GM21717 (cell line): ENCODE results near the gene IFT27.
"Not testable (repeated sequence)": the region's sequence is repeated elsewhere in the genome, so short reads cannot be mapped to it uniquely, and the experiment has no call there.

Source experiments
- ATAC-seq: cut with Tn5 transposase; IDR thresholded peaks from one replicate; pipeline ENCODE4 v1.9.1; 2021; ENCODE audit warnings: mild to moderate bottlenecking, moderate library complexity; ENCODE audit not compliant: unreplicated experiment

The IFT27 gene

DNA sequence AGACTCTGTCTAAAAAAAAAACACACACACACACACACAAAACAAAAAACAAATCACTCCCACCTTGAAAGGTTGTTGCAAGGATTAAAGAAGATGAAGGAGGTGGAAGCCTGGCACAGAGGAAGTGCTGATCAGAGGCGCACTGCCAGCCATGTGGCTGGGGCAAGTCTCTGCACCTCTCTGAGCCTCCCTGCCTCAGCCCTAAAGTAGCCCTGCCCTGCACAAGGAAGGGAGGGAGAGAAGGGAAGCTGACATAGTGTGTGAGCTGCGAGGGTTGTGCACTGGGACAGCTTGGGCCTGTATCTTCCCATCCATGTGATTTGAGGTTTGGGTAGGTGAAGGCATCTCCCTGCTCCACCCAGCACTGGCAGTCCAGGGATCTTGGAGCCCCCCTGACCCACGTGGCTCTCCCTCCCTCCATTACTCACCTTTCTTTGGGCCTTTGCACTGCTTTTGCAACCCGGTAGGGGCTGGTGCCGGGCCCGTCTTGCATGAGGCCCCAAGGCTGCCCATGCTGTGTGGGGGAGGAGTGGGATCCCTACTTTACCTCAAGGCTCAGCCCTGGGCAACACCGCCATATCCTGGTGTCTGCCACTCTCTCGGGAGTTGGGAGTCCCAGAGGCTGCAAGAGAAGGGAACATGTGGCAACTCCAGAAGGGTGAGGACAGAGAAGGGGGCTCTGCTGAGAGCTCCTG lies 30.5 kb downstream of the IFT27 start:
- ATAC-seq, result no peak

DNA sequence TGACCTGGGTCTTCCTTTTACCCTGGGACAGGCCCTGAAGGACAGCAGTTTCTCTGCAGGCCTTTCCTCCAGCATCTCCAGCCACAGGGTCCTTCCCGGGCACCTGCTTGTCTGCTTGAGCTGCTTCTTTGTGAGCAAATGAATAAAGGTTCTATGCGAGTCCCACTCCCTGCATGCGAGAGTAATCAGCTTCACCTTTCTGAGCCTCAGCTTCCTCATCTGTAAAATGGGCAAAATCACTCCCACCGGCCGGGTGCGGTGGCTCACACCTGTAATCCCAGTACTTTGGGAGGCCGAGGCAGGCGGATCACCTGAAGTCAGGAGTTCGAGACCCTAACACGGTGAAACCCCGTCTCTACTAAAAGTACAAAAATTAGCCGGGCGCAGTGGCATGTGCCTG lies 31.1 kb downstream of the IFT27 start:
- no peak for ATAC-seq

DNA sequence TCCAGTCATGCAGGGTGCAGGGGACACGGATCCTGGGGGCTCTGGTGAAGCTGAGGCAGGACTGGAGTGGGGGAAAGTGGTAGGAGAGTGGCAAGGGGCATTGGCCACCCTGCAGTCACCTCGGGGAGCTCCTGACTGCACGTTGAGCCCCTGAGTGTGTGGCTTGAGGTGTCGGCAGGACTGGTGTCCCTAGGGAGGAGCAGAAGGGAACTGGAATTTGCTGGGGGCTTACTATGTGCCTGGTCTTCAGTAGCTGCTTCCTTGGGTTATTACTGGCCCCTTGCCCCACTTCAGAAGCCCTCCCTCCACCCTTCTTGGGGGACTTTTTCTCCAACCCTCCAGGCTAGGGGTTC lies 31.5 kb downstream of the IFT27 start:
- no peak for ATAC-seq

DNA sequence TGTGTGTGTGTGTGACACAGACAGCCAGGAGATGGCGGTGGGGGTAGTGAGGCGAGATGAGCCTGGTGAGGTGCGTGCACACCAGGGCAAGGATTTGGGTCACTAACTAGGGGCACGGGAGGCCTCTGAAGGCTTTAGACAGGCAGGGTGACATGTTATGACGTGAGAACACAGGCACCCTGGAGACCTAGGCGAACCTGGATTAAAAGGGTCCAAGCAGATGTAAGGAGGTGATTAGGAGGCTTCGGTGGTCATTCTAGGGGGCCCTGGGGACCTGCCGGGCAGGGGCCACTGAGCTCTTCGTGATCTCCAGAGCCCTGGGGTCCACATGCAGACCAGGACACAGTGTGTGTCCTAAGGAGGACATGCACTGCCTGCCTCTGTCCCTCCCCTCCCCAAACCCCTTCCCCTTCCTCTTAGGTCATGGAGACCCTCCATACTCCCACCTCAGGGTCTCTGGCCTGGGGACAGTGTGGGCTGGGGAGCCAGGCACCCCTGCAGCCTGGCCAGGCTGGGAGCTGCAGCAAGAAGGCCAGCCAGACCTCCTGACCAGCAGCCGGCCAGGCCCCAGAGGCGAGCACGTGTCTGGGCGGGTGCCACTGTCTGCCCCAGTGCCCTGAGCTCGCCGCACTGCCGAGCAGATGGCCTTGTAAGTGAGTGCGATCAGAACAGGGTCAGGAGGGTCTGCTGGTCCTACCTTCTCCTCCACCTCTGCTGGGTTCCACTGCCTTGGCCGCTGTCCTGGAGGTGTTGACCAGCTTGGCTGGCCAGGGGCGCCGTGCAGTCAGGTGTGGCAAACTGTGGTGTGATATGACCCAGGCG lies 32.1 kb downstream of the IFT27 start:
- ATAC-seq, result no peak

DNA sequence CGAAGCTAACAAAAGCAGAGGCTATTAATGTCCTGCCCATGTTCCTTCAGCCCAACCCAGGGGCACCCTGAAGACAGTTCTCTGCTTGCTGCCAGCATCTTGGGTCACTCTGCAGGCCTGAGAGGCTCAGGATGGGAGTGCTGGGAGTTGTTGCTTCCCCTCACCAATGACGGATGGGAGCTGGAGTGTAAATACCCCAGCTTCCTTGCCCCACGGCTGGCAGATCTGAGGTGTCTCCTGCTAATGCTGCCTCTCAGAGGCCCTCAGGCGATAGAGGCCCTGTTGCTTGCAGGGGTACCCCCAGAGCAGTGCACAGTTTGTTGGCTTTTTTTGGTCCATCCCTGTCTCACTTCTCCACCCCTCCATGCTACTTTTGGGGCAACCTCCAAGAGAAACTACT lies 32.9 kb downstream of the IFT27 start:
- no peak for ATAC-seq

DNA sequence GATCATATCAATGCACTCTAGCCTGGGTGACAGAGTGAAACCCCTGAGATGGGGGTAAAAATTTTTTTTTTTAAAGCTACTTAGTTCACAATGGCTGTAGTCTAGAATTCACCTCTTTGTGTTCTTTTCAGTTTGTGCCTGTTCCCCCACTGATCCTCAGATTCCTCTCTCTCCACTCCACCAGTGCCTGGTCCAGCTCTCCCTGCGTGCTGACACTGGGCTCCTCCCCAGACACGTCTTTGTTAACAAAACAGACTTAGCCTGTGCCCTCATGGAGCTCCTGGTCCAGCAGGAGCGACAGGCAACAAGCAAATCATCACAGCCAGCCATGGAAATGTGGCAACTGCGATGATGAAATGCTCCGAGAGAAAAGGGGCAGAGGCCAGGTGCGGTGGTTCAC lies 34.0 kb downstream of the IFT27 start:
- no peak for ATAC-seq

DNA sequence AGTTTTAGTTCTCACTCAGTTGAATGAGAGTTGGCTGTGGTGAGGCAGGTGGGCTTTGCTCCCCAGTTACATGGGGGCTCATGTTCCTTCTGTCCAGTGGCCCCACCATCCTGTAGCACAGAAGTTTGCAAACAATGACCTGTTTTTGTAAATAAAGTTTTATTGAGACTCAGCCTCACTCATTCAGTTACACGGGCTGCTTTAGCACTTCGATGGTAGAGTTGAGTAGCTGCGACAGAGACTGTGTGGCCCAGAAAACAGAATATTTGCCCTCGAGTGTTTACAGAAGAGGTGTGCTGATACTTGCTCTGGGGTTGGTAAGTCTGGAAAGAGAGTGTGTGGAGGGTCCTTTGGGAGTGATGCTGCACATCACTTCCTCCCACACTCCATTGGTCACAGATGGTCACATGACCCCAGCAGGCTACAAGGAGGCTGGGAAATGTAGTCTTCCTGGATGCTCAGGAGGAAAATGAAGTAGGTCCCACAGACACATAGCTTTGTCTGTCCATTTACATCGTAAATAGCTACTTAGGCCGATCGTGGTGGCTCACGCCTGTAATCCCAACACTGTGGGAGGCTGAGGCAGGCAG lies 34.6 kb downstream of the IFT27 start:
- ATAC-seq, result no peak

DNA sequence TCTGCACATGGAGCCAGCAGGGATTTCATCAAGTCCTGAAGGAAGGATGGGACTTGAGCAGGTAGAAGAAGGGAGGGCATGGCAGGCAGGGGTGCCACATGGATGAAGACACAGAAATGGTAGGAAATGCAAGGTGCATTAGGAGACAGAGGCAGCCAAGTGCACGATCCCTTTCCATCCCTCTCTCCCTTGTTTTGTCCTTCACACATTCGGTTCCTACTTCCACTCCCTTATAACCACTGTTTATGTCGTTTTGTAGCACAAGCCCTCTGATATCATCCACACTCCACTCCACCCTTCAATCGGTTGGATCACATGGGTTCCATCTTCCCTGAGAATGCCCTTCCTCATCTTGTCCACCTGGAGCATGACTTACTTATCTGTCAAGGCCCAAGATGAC lies 35.2 kb downstream of the IFT27 start:
- ATAC-seq, result no peak

DNA sequence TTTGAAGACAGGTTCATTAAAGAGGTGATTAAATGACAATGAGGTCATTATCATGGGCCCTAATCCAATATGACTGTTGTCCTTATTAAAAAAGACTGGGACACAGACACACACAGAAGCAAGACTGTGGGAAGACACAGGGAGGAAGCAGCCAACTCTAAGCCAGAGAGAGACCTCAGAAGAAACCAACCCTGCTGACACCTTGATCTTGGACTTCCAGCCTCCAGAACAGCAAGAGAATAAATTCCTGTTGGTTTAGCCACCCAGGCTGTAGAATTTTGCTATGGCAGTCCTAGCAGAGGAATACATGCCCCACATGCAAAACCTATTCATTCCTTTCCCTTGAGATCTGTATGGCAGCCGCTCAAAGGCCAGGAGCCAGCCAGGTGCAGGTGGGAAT lies 36.7 kb downstream of the IFT27 start:
- no peak for ATAC-seq

DNA sequence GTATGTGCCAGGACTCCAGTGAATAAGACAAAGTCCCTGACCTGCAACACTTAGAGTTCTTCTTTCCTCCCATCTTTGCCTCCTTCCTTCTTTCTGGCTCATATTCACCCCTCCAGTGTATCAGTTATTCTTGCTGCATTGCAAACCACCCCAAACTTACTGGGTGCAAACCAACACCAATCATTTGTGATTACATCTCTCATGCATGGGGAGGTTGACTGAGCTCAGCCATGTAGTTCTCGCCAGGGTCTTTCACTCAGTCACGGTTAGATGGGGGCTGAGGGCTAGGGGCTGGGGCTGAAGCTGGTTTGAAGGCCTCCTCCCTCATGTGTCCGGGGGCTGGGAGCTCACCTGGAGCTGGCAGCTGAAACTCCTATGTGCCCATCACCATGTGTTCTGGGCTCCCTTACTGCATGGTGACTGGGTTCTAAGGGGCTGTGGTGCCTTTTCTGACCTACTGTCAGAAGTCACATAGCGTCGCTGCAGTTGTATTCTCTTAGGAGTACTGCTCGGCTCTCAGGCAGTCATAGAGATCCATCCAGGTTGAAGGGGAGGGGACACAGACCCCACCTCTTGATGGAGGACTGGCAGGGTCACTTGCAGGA lies 37.4 kb downstream of the IFT27 start:
- ATAC-seq, result no peak

DNA sequence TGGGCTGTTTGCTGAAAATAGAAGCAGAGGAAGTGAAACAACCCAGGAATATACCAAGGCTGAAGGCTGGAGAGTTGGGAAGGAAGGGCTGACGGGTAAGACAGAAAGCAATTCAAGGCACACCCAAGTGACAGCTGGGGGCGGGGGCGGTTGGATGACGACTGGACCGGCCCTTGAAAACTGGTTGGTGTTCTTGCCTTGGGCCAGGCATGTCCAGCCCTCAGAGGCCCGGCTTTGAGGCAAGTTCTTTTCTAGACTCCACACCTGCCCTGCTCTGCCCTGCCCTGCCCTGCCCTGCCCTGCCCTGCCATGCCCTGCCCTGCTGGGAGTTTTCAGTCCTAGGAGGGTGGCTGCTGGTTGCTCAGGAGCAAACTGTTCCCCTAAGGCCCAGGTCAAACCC lies 38.1 kb downstream of the IFT27 start:
- ATAC-seq, result no peak

DNA sequence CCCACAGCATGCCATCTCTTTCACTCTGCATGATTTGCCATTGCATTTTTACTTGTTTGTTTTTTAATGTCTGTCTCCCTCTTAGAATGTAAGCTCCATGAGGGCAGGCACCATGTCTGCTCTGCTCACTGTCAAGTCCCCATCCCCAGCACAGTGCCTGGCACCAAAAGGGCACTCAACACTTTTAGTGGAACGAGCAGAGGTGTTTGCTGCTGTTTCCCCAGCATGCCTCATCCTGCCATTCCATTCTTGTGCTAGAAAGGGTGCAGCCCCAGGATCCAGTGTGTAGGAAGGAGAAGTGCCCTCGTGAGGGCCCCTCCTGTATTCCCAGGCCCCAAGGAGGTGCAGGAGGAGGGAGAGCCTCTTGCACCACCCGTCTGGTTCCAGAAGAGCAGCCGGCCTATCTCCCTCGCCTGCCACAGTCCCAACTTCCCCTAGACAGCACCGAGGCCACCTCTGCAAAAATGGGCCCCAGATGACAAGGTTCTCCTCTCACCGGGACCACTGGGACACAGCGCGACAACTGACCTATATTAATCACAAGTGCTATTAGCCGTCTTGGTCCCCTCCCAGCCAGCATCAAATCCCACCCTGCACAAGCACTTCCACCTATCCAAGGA lies 39.1 kb downstream of the IFT27 start:
- no peak for ATAC-seq

DNA sequence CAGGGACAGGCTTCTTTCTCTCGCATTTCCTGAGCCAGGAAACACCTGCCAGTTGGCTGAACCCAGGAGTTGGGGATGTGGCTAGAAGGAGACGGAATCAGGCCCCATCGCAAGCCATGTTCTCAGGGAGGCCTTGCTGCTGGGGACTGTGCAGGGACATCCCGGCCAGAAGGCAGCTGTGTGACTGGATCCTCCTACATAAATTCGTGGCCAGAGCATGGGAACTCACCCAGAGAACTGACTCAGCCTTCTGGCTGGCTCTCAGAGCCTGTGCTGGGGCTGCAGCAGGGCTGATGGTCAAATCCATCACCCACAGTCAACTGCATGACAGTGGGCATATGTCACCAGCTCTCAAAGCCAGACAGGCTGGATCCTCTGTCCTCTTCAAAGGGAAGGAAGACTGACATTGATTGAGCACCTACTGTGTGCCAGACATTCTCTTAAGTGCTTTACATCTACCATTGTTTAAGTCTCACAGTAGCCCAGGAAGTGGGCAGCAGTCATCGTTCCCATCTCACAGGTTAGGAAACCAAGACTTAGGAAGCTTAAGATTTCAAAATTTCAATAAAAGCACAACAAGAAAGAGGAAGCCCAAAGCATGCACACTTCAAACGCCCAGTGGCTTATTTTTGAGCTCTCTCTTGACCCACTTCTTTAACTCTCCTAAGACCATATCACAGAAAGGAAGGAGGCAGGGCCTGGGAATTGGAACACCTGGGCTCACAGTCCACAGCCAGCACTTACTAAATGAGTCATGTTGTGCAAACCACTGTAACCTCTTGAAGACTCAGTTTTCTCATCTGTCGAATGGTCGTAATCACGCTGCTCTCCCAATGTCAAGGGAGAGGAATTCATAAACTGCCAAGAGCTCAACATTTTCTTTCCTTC lies 41.5 kb downstream of the IFT27 start:
- no peak for ATAC-seq

DNA sequence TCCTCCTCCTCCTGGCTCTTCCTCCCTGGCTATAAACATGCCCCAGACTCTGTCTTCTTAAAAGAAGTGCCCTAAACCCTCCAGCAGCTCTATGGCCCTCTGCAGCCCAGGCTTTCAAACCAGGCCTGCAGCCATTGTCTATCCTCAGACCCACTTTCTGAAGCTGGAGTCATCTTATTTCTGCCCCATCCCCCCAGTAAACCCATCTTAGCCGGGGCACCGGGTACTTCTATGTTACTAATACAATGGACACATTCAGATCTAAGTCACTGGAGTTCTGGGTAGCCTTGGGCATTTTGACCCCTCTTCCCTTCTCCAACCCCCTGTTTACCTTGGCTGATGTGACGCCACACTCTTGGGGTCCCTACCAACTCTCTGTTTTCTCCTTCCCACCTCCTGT lies 42.6 kb downstream of the IFT27 start:
- no peak for ATAC-seq

DNA sequence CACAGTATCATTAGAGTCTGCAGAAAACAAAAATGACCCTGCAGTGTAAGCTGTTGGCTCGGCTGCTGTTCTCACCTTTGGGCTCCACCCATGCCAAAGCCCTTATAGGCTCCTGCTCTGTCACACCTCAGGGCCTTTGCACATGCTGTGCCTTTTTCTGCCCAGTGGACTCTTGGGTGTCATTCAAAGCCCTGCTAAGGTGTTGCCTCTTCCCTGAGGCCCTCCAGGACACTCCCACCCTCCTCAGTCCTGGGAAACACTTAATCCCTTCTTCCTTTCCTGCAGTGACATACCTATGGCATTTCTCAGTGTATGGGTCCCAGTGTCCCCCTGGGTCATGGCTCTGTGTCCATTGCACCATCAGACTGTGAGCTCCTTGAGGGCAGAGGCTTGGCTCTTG lies 43.3 kb downstream of the IFT27 start:
- no peak for ATAC-seq

DNA sequence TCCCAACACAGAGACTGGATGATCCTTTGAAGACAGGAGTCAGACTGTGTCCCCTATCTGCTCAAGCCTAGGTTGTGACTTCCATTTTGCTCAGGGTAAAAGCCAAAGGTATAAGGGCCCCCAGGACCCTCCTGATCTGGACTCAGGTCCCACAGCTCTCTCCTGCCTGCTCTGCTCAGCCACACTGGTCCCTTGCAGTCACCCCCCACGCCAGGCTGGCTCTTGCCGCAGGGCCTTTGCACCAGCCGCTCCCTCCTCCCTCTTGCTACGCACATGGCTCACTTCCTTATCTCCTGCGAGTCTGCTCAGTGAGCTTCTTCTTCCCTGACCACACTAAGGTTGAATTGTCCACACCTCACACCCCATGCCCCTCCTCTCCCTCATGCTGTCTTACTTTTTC lies 44.0 kb downstream of the IFT27 start:
- no peak for ATAC-seq

DNA sequence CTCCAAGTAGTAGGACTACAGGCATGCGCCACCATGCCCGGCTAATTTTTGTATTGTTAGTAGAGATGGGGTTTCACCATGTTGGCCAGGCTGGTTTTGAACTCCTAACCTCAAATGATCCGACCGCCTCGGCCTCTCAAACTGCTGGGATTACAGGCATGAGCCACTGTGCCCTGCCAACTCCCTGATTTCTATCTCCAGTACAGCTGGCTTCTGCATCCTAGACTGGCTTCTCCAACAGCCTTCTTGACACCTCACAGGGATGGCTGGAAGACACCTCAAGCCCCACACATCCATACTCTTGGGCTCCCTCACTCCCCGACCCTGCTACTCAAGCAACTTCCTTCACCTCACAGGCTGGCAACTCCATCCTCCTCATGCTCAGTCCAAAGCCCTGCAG lies 44.6 kb downstream of the IFT27 start:
- not testable (repeated sequence) for ATAC-seq

DNA sequence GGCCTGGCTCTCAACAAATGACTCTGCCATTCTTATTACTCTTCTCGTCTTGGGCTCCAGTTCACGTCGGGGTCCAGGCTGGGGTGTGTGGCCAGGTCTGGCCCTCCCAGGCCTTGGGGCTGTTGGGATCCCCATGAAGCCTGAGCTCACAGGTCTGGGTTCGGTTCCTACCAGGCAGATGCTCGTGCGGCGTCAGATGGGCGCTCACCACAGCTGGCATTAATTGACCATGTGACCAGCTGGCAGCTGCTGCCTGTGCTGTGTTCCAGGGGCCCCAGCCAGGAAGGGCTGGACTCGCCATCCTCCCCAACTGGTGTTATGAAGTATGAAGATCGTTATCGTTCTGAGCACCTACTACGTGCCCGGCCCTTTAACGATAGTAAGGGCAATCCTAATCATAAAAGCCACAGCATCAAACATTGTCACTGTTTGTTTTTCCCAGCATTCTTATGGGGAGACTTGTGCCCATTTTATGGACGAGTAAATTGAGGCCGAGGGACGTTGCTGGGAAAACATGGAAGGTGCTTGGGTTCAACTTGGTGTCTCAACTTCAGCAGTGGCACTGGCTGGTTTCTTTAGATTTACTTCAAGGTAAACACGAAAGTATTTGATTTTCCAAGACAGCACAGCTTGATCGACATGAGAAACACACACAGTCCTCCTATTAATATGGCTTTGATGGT lies 45.6 kb downstream of the IFT27 start:
- ATAC-seq, result no peak

DNA sequence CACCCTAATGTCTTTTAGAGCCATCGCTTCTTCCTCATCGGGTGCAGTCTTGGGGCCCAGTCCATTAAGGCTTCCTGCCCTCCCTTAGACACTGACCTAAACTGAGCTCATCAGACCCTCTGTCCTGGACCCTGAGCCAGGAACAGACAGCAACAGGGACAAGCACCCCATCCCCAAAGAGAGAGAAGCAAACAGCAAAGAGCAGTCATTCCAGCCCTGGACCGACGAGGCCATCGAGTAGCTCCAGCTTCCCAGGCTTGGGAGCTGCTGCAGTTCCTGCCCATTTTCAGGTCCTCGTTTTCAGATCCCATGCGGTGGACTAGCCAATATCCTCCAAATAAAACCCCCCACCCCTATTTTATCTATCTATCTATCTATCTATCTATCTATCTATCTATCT lies 46.6 kb downstream of the IFT27 start:
- no peak for ATAC-seq

DNA sequence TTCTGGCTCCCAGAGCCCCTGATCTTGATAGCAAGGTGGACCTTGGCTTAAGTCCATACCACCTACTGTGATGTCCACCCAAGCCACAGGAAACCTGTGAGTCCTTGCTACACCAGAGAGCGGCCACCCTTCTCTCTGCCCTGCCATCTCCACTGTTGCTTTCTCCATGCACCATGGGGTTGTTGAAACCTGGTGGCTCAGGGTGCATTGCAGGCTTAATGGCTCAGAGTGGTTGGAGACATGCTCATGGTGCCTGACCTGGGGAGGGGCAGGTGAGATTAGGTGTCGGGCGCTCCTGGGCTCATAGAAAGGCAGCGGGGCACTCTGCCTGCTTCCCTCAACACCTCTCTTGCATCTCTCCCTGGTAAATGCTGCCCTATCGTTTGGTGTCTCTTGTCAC lies 47.4 kb downstream of the IFT27 start:
- no peak for ATAC-seq
